ENCODE measurements around the gene RHOB. TPM values are rescaled to one million over a fixed set of nuclear protein-coding genes. Genes with fewer than 3 reads are reported as not detected.

RHOB gene
- polyA plus RNA-seq, 3 donors, result 43.3 to 602 (median 66.3) TPM

- Mint-ChIP-seq H3K27ac (peak overlapping the region in 1 of 7 donors; percentile 12), H3K27me3 (ENCODE audit: low read depth in 3 of 3) (peaks cover 2 to 13% (median 9%) of the 10 kb centered on the region in 3 donors), H3K4me3 (no peak overlapping the region), H3K9me3 (peaks cover 4 to 24% (median 10%) of the 10 kb centered on the region in 7 donors), H3K36me3 (no peaks in the 10 kb centered on the region), H3K4me1 (peaks cover 9% of the 10 kb centered on the region)
- Histone ChIP-seq H3K27ac (ENCODE audit: low read depth in 1 of 2, low read length in 2 of 2) (no peak overlapping the region), H3K4me3 (replicated peaks in 1 of 3; ENCODE audit: low read depth in 2 of 3, low read length in 3 of 3) (no peak overlapping the region), H2AFZ (ENCODE audit: insufficient read depth, low read depth, low read length, poor library complexity, severe bottlenecking) (no peak overlapping the region), H3K27me3 (ENCODE audit: control insufficient read depth in 2 of 2, insufficient read depth in 2 of 2, low read length in 2 of 2) (no peaks in the 10 kb centered on the region), H3K79me2 (ENCODE audit: insufficient read depth, low read length) (no peaks in the 10 kb centered on the region), H3K4me2 (replicated peaks; ENCODE audit: extremely low read depth, low read length, poor library complexity, severe bottlenecking) (no peak overlapping the region), H3K36me3 (replicated peaks in 1 of 2; ENCODE audit: control insufficient read depth in 1 of 2, insufficient read depth in 2 of 2, low read length in 2 of 2) (no peaks in the 10 kb centered on the region), H3K9me3 (replicated peaks in 1 of 2; ENCODE audit: control insufficient read depth in 1 of 2, insufficient read depth in 1 of 2, low read length in 2 of 2) (peaks cover 0 to 7% of the 10 kb centered on the region in 2 donors), H3K4me1 (ENCODE audit: control insufficient read depth in 1 of 2, insufficient read depth in 2 of 2, low read length in 2 of 2) (peaks cover 0 to 8% of the 10 kb centered on the region in 2 donors), H3K9ac (ENCODE audit: insufficient read depth, low read length, poor library complexity, severe bottlenecking) (no peak overlapping the region), H4K20me1 (ENCODE audit: insufficient read depth, low read length) (no peaks in the 10 kb centered on the region)
- intact Hi-C loops (cut with micrococcal nuclease), result no loop called here
- DNase-seq, result no peak
- TF ChIP-seq CTCF (IDR thresholded peaks at IDR 0.05), result no peak
- 96% methylated on average over 3 of the region's 5 CpGs for WGBS (ENCODE audit: insufficient coverage)
These were observed 35.0 kb downstream of the RHOB start for GRCh38 chr2:20481798-20482405.

- H3K9me3 Mint-ChIP-seq, result peaks cover 4 to 16% (median 8%) of the 10 kb centered on the region in 7 donors
- no peaks in the 10 kb centered on the region for H3K36me3 Mint-ChIP-seq
- no peak overlapping the region for H3K4me3 Mint-ChIP-seq
- no peaks in the 10 kb centered on the region for H3K79me2 ChIP-seq (ENCODE audit: insufficient read depth, low read length)
- intact Hi-C loops (cut with micrococcal nuclease), result no loop called here
- H3K9me3 ChIP-seq (replicated peaks in 1 of 2; ENCODE audit: control insufficient read depth in 1 of 2, insufficient read depth in 1 of 2, low read length in 2 of 2), result peaks cover 0 to 2% of the 10 kb centered on the region in 2 donors
- no peak overlapping the region for H3K4me3 ChIP-seq (replicated peaks in 1 of 3; ENCODE audit: low read depth in 2 of 3, low read length in 3 of 3)
- no peak overlapping the region for H3K27ac ChIP-seq (ENCODE audit: low read depth in 1 of 2, low read length in 2 of 2)
- peaks cover 2 to 13% (median 9%) of the 10 kb centered on the region in 3 donors for H3K27me3 Mint-ChIP-seq (ENCODE audit: low read depth in 3 of 3)
- no peak overlapping the region for H2AFZ ChIP-seq (ENCODE audit: insufficient read depth, low read depth, low read length, poor library complexity, severe bottlenecking)
- no peak for DNase-seq
- no peaks in the 10 kb centered on the region for H3K36me3 ChIP-seq (replicated peaks in 1 of 2; ENCODE audit: control insufficient read depth in 1 of 2, insufficient read depth in 2 of 2, low read length in 2 of 2)
- H3K4me2 ChIP-seq (replicated peaks; ENCODE audit: extremely low read depth, low read length, poor library complexity, severe bottlenecking), result no peak overlapping the region
- H3K4me1 Mint-ChIP-seq, result peaks cover 9% of the 10 kb centered on the region
- H4K20me1 ChIP-seq (ENCODE audit: insufficient read depth, low read length), result no peaks in the 10 kb centered on the region
- TF ChIP-seq CTCF (IDR thresholded peaks at IDR 0.05), result no peak
- WGBS (ENCODE audit: insufficient coverage), result 94% methylated on average over 2 of the region's 3 CpGs
- H3K27ac Mint-ChIP-seq, result no peak overlapping the region
- peaks cover 0 to 8% of the 10 kb centered on the region in 2 donors for H3K4me1 ChIP-seq (ENCODE audit: control insufficient read depth in 1 of 2, insufficient read depth in 2 of 2, low read length in 2 of 2)
- H3K27me3 ChIP-seq (ENCODE audit: control insufficient read depth in 2 of 2, insufficient read depth in 2 of 2, low read length in 2 of 2), result no peaks in the 10 kb centered on the region
- no peak overlapping the region for H3K9ac ChIP-seq (ENCODE audit: insufficient read depth, low read length, poor library complexity, severe bottlenecking)
These were observed 35.9 kb downstream of the RHOB start for GRCh38 chr2:20482725-20483124.
